Trophoblast cell (in vitro differentiated cells and primary cell): ENCODE results near the gene GALNT18.
"Not testable (repeated sequence)": the region's sequence is repeated elsewhere in the genome, so short reads cannot be mapped to it uniquely, and the experiment has no call there.

Experiments
- DNase-seq, 2 donors: peaks; one replicate each; pipeline ENCODE4 v3.0.0-alpha.2; 2016
- H2AFZ ChIP-seq: 2 replicates; pipeline ENCODE4 v1.6.1; 2013; ENCODE audit warnings: low read length, moderate library complexity, mild to moderate bottlenecking; ENCODE audit not compliant: insufficient read depth, poor library complexity
- H2AK5ac ChIP-seq: 2 replicates; pipeline ENCODE4 v1.6.1; 2013; ENCODE audit warnings: mild to moderate bottlenecking, low read length
- H2BK120ac ChIP-seq: 2 replicates; pipeline ENCODE4 v1.6.1; 2013; ENCODE audit warnings: low read length, mild to moderate bottlenecking, moderate library complexity; ENCODE audit not compliant: insufficient read depth, poor library complexity
- H2BK12ac ChIP-seq: 2 replicates; pipeline ENCODE4 v1.6.1; 2013; ENCODE audit warnings: mild to moderate bottlenecking, low read length, moderate library complexity
- H2BK5ac ChIP-seq: 2 replicates; pipeline ENCODE4 v1.6.1; 2013; ENCODE audit warnings: low read length, low read depth, moderate library complexity, mild to moderate bottlenecking; ENCODE audit not compliant: poor library complexity
- H3K14ac ChIP-seq: 2 replicates; pipeline ENCODE4 v1.6.1; 2013; ENCODE audit warnings: mild to moderate bottlenecking, low read length
- H3K18ac ChIP-seq: 2 replicates; pipeline ENCODE4 v1.6.1; 2013; ENCODE audit warnings: mild to moderate bottlenecking, low read length
- H3K23ac ChIP-seq: 2 replicates; pipeline ENCODE4 v1.6.1; 2013; ENCODE audit warnings: low read length
- H3K27ac ChIP-seq: 2 replicates; pipeline ENCODE4 v1.5.1; 2013; ENCODE audit warnings: low read depth, mild to moderate bottlenecking, inconsistent platforms, low read length, moderate library complexity
- H3K27me3 ChIP-seq: 2 replicates; pipeline ENCODE4 v1.6.1; 2013; ENCODE audit warnings: inconsistent platforms, mild to moderate bottlenecking, low read length, moderate library complexity; ENCODE audit not compliant: insufficient read depth
- H3K36me3 ChIP-seq, 2 experiments: 1 replicate in 1 of 2; 2 replicates in 1 of 2; pipeline ENCODE4 v1.6.1; 2013; ENCODE audit warnings: low read length in 2 of 2, mild to moderate bottlenecking in 2 of 2, moderate library complexity in 1 of 2; ENCODE audit not compliant: insufficient read depth in 2 of 2, control insufficient read depth in 1 of 2
- H3K4ac ChIP-seq: 2 replicates; pipeline ENCODE4 v1.6.1; 2013; ENCODE audit warnings: low read depth, mild to moderate bottlenecking, low read length, moderate library complexity
- H3K4me1 ChIP-seq, 2 experiments: 1 replicate in 1 of 2; 2 replicates in 1 of 2; pipeline ENCODE4 v1.6.1; 2013; ENCODE audit warnings: low read length in 2 of 2, mild to moderate bottlenecking in 2 of 2, moderate library complexity in 1 of 2; ENCODE audit not compliant: insufficient read depth in 2 of 2, control insufficient read depth in 1 of 2
- H3K4me2 ChIP-seq: 2 replicates; pipeline ENCODE4 v1.6.1; 2013; ENCODE audit warnings: inconsistent platforms, mild to moderate bottlenecking, low read length, moderate library complexity
- H3K4me3 ChIP-seq: 2 replicates; pipeline ENCODE4 v1.5.1; 2013; ENCODE audit warnings: mild to moderate bottlenecking, low read depth, low read length, inconsistent platforms
- H3K79me1 ChIP-seq: one replicate; pipeline ENCODE4 v1.6.1; 2013; ENCODE audit warnings: low read length
- H3K79me2 ChIP-seq: 2 replicates; pipeline ENCODE4 v1.6.1; 2013; ENCODE audit warnings: low read length, mild to moderate bottlenecking; ENCODE audit not compliant: control insufficient read depth, insufficient read depth, poor library complexity
- H3K9ac ChIP-seq: 2 replicates; pipeline ENCODE4 v1.6.1; 2013; ENCODE audit warnings: mild to moderate bottlenecking, low read length
- H3K9me3 ChIP-seq: 2 replicates; pipeline ENCODE4 v1.6.1; 2013; ENCODE audit warnings: low read depth, mild to moderate bottlenecking, control low read depth, inconsistent platforms, low read length; ENCODE audit not compliant: insufficient read depth
- H4K12ac ChIP-seq: 2 replicates; pipeline ENCODE4 v1.6.1; 2013; ENCODE audit warnings: low read depth, mild to moderate bottlenecking, low read length, moderate library complexity
- H4K8ac ChIP-seq: 2 replicates; pipeline ENCODE4 v1.6.1; 2013; ENCODE audit warnings: low read depth, mild to moderate bottlenecking, low read length, moderate library complexity
- H4K91ac ChIP-seq: one replicate; pipeline ENCODE4 v1.6.1; 2013; ENCODE audit warnings: low read depth, mild to moderate bottlenecking, low read length, moderate library complexity
- WGBS: extraction: QIAGEN DNeasy Blood & Tissue Kit; methylation state at CpG from one replicate; pipeline ENCODE4 v1.1.7; 2013; ENCODE audit warnings: missing lambda C conversion rate; ENCODE audit not compliant: insufficient read length, insufficient coverage; ENCODE audit errors: extremely low coverage; 5-methylcytosine and 5-hydroxymethylcytosine counted together

The GALNT18 gene

DNA sequence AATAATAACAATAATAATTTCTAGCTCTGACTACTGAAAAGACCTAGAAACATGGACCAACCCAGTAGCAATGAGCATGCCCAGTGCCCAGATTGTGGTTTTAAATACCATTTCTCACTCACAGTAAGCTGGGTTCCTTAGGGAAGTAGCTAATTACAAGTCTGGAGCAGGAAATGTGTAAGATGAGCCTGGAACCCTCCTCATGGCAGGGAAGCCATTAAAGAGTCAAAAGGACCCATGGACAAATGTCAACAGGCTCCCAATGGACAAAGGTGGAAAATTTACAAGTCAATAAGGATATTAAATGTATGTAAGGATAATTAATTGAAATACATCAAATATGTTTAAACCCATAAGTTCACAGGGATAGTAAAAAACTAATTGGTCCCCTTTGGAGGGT lies 258.1 kb downstream of the GALNT18 start:
- Histone ChIP-seq H2BK5ac (no peak overlapping the region), H3K79me2 (no peaks in the 10 kb centered on the region), H3K4me2 (no peak overlapping the region), H3K4me3 (no peak overlapping the region), H3K4me1 (no peaks in the 10 kb centered on the region), H2BK12ac (no peak overlapping the region), H4K12ac (no peak overlapping the region), H2BK120ac (no peak overlapping the region), H3K23ac (no peak overlapping the region), H3K79me1 (no peaks in the 10 kb centered on the region), H2AK5ac (no peak overlapping the region), H4K8ac (no peak overlapping the region), H3K36me3 (no peaks in the 10 kb centered on the region), H3K4ac (no peak overlapping the region), H3K9me3 (no peaks in the 10 kb centered on the region), H4K91ac (no peak overlapping the region), H3K27me3 (no peaks in the 10 kb centered on the region), H3K14ac (no peak overlapping the region), H2AFZ (no peak overlapping the region), H3K18ac (no peak overlapping the region), H3K9ac (no peak overlapping the region), H3K27ac (no peak overlapping the region)
- DNase-seq = no peak

DNA sequence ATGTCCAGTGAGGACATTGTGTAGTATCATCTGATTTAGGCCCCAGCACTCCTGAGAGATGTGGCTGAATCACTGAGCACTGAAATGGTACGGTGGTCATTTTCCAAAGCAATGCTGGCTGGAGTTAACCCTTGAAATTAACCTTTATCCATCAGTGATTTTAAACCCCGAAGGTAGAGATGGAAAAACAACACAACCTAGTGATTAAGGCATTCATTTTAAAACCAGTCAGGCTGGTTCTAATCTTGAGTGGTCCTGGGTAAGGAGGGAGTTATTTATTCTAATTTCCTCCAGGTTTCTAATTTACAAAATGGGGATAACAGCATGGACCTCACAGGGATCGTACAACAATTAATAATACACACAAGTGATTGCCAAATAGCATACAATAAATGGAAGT lies 262.2 kb downstream of the GALNT18 start:
- Histone ChIP-seq H2BK12ac (no peak overlapping the region), H4K12ac (no peak overlapping the region), H3K4me3 (no peak overlapping the region), H3K79me1 (no peaks in the 10 kb centered on the region), H3K79me2 (no peaks in the 10 kb centered on the region), H4K8ac (no peak overlapping the region), H3K4ac (no peak overlapping the region), H2BK120ac (no peak overlapping the region), H4K91ac (no peak overlapping the region), H3K14ac (no peak overlapping the region), H3K9me3 (no peaks in the 10 kb centered on the region), H2AK5ac (no peak overlapping the region), H3K9ac (no peak overlapping the region), H3K36me3 (no peaks in the 10 kb centered on the region), H2BK5ac (no peak overlapping the region), H3K27me3 (no peaks in the 10 kb centered on the region), H3K4me1 (no peaks in the 10 kb centered on the region), H3K27ac (no peak overlapping the region), H3K18ac (no peak overlapping the region), H3K4me2 (no peak overlapping the region), H2AFZ (no peak overlapping the region), H3K23ac (no peak overlapping the region)
- no peak for DNase-seq
- no CpG with 5 or more reads among the region's 3 CpGs for WGBS

DNA sequence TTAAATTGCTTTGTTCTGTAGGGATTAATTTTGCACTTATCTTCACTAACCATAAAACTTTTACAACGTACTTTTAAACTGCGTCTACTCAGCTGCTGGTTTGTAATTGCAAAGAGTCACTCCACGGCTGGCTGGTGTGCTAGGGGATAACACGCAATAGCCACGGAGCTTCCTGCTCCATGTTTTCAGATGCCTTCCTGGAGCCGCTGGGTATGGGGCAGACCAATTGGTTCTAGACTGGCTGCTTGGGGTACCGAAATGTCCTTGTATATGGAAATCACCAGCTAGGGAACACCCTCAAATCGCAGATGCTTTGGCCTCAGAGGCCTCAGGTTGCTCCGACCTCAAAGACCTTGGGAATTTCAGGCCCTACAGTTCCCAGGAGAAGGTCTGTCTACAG lies 265.0 kb downstream of the GALNT18 start:
- H4K91ac ChIP-seq = no peak overlapping the region
- WGBS = no CpG with 5 or more reads among the region's 9 CpGs
- no peak overlapping the region for H2BK5ac ChIP-seq
- H3K27ac ChIP-seq = no peak overlapping the region
- no peaks in the 10 kb centered on the region for H3K79me2 ChIP-seq
- no peak overlapping the region for H3K4ac ChIP-seq
- H3K9me3 ChIP-seq = no peaks in the 10 kb centered on the region
- H2BK12ac ChIP-seq = no peak overlapping the region
- H4K12ac ChIP-seq = no peak overlapping the region
- H4K8ac ChIP-seq = no peak overlapping the region
- H3K23ac ChIP-seq = no peak overlapping the region
- DNase-seq = no peak
- no peak overlapping the region for H2BK120ac ChIP-seq
- H3K4me1 ChIP-seq = no peaks in the 10 kb centered on the region
- H3K18ac ChIP-seq = no peak overlapping the region
- H2AK5ac ChIP-seq = no peak overlapping the region
- no peaks in the 10 kb centered on the region for H3K79me1 ChIP-seq
- H3K36me3 ChIP-seq = no peaks in the 10 kb centered on the region
- no peaks in the 10 kb centered on the region for H3K27me3 ChIP-seq
- H3K9ac ChIP-seq = no peak overlapping the region
- H3K4me2 ChIP-seq = no peak overlapping the region
- H3K14ac ChIP-seq = no peak overlapping the region
- H2AFZ ChIP-seq = no peak overlapping the region
- H3K4me3 ChIP-seq = no peak overlapping the region

DNA sequence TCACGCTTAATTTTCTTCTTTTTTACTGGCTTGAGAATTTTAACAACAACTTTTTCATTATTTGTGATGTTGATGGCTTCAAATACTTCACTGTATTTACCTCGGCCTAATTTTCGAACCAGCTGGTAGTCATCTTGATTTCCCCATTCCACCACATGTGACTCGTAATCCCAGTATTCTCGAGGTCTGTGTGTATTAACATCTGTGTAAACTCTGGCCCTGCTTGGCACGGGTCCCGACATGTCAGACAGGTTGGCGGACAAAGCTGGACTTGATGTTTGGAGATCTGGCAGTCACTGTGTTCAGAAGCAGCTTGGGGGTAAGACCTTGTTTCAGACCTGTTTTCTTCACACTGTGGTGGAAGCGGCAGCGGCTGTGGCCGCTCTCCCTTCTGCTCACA lies 268.9 kb downstream of the GALNT18 start, which contains the start of gene CSNK2A3:
Gene CSNK2A3, minus strand, starts transcription at position 373 of the 400 bp plus-strand sequence. Its CDS starts 131 bp downstream, at position 242.
- H2AK5ac ChIP-seq, H3K27me3 ChIP-seq, DNase-seq, H3K79me1 ChIP-seq, H3K9ac ChIP-seq, H3K23ac ChIP-seq, H3K4me2 ChIP-seq, H3K14ac ChIP-seq, H3K79me2 ChIP-seq, H4K8ac ChIP-seq, H3K4me3 ChIP-seq, H2BK5ac ChIP-seq, H3K27ac ChIP-seq, H2AFZ ChIP-seq, H3K36me3 ChIP-seq, H4K91ac ChIP-seq, H2BK12ac ChIP-seq, H3K4ac ChIP-seq, H4K12ac ChIP-seq, H3K18ac ChIP-seq, H2BK120ac ChIP-seq, H3K9me3 ChIP-seq: not testable (repeated sequence)
- whole genome bisulfite sequencing = 100% methylated on average over 1 of the region's 11 CpGs
- H3K4me1 ChIP-seq = peaks cover 12 to 18% of the 10 kb centered on the region in 2 experiments
